ENCODE measurements around the gene PCDHGA5. TPM values are rescaled to one million over a fixed set of nuclear protein-coding genes. Genes with fewer than 3 reads are reported as not detected.
"Not testable (repeated sequence)": the region's sequence is repeated elsewhere in the genome, so short reads cannot be mapped to it uniquely, and the experiment has no call there.

Gene PCDHGA5
- polyA plus RNA-seq, 1 donor = 1.5 TPM

DNA sequence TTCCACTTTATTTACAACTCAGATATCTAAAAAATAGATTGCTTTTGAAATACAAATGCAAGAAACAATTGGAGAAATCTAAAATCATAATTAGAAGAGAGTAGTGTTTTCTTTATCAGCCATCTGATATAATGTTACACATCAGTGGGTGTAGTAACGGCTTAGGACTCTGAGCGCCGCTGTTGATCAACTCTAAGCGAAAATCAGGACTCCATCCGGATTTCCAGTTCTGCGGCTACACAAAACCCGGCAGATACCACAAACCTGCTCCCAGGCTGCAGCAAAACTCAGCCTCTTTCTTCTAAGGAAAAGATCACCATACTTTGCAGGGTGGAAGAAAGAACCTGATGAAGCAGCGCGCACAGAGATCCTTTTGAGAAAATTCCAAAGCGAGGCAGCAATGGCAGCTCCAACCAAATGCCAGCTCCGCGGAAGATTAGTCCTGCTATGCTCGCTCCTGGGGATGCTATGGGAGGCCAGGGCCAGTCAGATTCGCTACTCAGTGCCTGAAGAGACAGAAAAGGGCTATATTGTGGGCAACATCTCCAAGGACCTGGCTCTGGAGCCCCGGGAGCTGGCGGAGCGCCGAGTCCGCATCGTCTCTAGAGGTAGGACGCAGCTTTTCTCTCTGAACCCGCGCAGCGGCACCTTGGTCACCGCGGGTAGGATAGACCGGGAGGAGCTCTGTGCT is 38.7 kb downstream of the PCDHGA5 start, which contains the start of gene PCDHGA9:
Gene PCDHGA9, plus strand, starts transcription at position 226 of the 691 bp plus-strand sequence. Its CDS starts 175 bp downstream, at position 401.
- Histone ChIP-seq H3K27me3 (ENCODE audit: control insufficient read depth, insufficient read depth, low read length) (peaks cover 53% of the 10 kb centered on the region), H3K4me1 (ENCODE audit: control insufficient read depth, insufficient read depth, low read length) (no peaks in the 10 kb centered on the region), H3K27ac (ENCODE audit: low read length) (no peak within 1 kb of the TSS), H3K36me3 (ENCODE audit: control insufficient read depth, insufficient read depth, low read length) (no peaks in the 10 kb centered on the region), H3K9me3 (ENCODE audit: control insufficient read depth, low read depth, low read length) (peaks cover 41% of the 10 kb centered on the region), H3K4me3 (ENCODE audit: low read length) (no peak within 1 kb of the TSS)
- WGBS (ENCODE audit: insufficient coverage, low lambda C conversion rate) = no CpG with 5 or more reads among the region's 27 CpGs
- no peak for DNase-seq

DNA sequence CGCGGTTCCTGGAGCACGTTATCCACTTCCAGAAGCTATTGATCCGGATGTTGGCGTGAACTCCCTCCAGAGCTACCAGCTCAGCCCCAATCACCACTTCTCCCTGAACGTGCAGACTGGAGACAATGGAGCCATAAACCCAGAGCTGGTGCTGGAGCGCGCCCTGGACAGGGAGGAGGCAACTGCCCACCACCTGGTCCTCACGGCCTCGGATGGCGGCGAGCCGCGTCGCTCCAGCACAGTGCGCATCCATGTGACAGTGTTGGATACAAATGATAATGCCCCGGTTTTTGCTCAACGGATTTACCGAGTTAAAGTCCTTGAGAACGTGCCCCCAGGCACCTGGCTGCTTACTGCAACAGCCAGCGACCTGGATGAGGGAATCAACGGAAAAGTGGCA is 39.4 kb downstream of the PCDHGA5 start:
- Histone ChIP-seq H3K9me3 (ENCODE audit: control insufficient read depth, low read depth, low read length) (peaks cover 44% of the 10 kb centered on the region), H3K4me1 (ENCODE audit: control insufficient read depth, insufficient read depth, low read length) (no peaks in the 10 kb centered on the region), H3K27me3 (ENCODE audit: control insufficient read depth, insufficient read depth, low read length) (peaks cover 57% of the 10 kb centered on the region), H3K36me3 (ENCODE audit: control insufficient read depth, insufficient read depth, low read length) (no peaks in the 10 kb centered on the region), H3K27ac (ENCODE audit: low read length) (no peak overlapping the region), H3K4me3 (ENCODE audit: low read length) (no peak overlapping the region)
- no CpG with 5 or more reads among the region's 22 CpGs for WGBS (ENCODE audit: insufficient coverage, low lambda C conversion rate)
- no peak for DNase-seq

DNA sequence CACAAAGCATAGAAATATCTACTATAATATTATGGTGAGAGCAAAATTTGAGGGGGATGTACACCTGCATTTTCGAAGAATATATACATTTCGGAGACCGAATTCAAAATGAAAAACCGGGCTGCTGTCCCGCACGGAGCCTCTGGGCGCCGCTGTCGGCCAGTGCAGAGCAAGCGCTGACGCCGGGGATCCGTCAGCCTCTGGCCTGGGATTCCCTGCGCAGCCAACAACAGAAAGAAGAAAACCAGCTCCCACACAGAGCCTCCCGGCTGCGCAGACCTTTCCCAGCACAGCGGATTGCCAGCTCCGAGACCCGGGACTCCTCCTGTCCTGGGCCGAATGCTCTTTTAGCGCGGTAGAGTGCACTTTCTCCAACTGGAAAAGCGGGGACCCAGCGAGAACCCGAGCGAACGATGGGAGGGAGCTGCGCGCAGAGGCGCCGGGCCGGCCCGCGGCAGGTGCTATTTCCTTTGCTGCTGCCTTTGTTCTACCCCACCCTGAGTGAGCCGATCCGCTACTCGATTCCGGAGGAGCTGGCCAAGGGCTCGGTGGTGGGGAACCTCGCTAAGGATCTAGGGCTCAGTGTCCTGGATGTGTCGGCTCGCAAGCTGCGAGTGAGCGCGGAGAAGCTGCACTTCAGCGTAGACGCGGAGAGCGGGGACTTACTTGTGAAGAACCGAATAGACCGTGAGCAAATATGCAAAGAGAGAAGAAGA is 44.0 kb downstream of the PCDHGA5 start, which contains the start of gene PCDHGB6:
Gene PCDHGB6, plus strand, starts transcription at position 232 of the 716 bp plus-strand sequence. Its CDS starts 182 bp downstream, at position 414.
- Histone ChIP-seq H3K4me3 (ENCODE audit: low read length) (peak within 1 kb of the TSS; percentile 27), H3K9me3 (ENCODE audit: control insufficient read depth, low read depth, low read length) (peaks cover 49% of the 10 kb centered on the region), H3K27me3 (ENCODE audit: control insufficient read depth, insufficient read depth, low read length) (peaks cover 65% of the 10 kb centered on the region)
- not testable (repeated sequence) for H3K4me1 ChIP-seq (ENCODE audit: control insufficient read depth, insufficient read depth, low read length); H3K27ac ChIP-seq (ENCODE audit: low read length); H3K36me3 ChIP-seq (ENCODE audit: control insufficient read depth, insufficient read depth, low read length)
- WGBS (ENCODE audit: insufficient coverage, low lambda C conversion rate) = 17% methylated on average over 1 of the region's 51 CpGs
- peak in 1 of 2 donors; percentile 52 for DNase-seq

DNA sequence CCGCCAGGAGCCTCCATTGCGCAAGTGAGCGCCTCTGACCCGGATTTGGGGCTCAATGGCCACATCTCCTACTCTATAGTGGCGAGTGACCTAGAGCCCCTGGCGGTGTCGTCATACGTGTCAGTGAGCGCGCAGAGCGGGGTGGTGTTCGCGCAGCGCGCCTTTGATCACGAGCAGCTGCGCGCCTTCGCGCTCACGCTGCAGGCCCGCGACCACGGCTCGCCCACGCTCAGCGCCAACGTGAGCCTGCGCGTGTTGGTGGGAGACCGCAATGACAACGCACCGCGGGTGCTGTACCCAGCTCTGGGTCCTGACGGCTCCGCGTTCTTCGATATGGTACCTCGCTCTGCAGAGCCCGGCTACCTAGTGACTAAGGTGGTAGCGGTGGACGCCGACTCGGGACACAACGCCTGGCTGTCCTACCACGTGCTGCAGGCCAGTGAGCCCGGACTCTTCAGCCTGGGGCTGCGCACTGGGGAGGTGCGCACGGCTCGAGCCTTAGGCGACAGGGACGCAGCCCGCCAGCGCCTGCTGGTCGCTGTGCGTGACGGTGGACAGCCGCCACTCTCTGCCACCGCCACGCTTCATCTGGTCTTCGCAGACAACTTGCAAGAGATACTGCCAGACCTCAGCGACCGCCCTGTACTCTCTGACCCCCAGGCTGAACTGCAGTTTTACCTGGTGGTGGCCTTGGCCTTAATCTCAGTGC is 45.8 kb downstream of the PCDHGA5 start:
- H3K36me3 ChIP-seq (ENCODE audit: control insufficient read depth, insufficient read depth, low read length) = no peaks in the 10 kb centered on the region
- no peak overlapping the region for H3K4me3 ChIP-seq (ENCODE audit: low read length)
- WGBS (ENCODE audit: insufficient coverage, low lambda C conversion rate) = no CpG with 5 or more reads among the region's 64 CpGs
- H3K9me3 ChIP-seq (ENCODE audit: control insufficient read depth, low read depth, low read length) = peaks cover 45% of the 10 kb centered on the region
- no peak overlapping the region for H3K27ac ChIP-seq (ENCODE audit: low read length)
- H3K4me1 ChIP-seq (ENCODE audit: control insufficient read depth, insufficient read depth, low read length) = no peaks in the 10 kb centered on the region
- no peak for DNase-seq
- H3K27me3 ChIP-seq (ENCODE audit: control insufficient read depth, insufficient read depth, low read length) = peaks cover 63% of the 10 kb centered on the region

DNA sequence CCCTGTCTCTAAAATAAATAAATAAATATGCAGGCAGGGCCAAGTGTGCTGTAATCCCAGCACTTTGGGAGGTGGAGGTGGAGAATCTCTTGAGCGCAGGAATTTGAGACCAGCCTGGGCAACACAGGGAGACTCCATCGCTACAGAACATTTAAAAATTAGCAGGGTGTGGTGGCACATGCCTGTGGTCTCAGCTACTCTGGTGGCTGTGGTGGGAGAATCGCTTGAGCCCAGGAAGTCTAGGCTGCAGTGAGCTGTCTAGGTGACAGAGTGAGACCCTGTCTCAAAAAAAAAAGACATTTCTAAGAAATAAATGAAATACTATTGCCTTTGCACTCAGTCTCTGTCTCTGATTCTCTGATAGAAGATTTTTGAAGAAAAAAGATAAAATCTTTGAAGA is 47.6 kb downstream of the PCDHGA5 start:
- no peak overlapping the region for H3K4me3 ChIP-seq (ENCODE audit: low read length)
- no peak overlapping the region for H3K27ac ChIP-seq (ENCODE audit: low read length)
- no peaks in the 10 kb centered on the region for H3K4me1 ChIP-seq (ENCODE audit: control insufficient read depth, insufficient read depth, low read length)
- H3K27me3 ChIP-seq (ENCODE audit: control insufficient read depth, insufficient read depth, low read length) = peaks cover 66% of the 10 kb centered on the region
- DNase-seq = no peak
- H3K9me3 ChIP-seq (ENCODE audit: control insufficient read depth, low read depth, low read length) = peaks cover 50% of the 10 kb centered on the region
- H3K36me3 ChIP-seq (ENCODE audit: control insufficient read depth, insufficient read depth, low read length) = no peaks in the 10 kb centered on the region
- WGBS (ENCODE audit: insufficient coverage, low lambda C conversion rate) = 70% methylated on average over 2 of the region's 3 CpGs

DNA sequence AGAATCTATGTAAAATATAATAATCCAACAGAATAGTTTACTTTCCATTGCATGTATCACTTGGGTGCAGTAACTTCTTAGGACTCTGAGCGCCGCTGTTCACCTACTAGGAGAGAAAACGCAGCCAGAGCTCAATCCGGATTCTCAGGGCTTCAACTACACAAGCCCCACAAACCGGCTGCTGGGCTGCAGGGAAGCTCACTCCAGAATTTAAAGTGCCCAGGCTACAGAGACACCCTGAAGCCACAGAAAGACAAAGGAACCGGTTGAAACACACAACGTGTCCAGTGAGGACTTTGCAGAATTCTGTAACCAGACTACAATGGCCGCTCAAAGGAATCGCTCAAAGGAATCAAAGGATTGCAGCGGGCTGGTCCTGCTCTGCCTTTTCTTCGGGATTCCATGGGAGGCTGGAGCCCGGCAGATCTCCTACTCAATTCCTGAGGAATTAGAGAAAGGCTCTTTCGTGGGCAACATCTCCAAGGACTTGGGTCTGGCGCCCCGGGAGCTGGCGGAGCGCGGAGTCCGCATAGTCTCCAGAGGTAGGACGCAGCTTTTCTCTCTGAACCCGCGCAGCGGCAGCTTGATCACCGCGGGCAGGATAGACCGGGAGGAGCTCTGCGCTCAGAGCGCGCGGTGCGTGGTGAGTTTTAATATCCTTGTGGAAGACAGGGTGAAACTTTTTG is 49.0 kb downstream of the PCDHGA5 start, which contains the start of gene PCDHGA10:
Gene PCDHGA10, plus strand, starts transcription at position 134 of the 686 bp plus-strand sequence. Its CDS starts 189 bp downstream, at position 323.
- H3K27me3 ChIP-seq (ENCODE audit: control insufficient read depth, insufficient read depth, low read length) = peaks cover 68% of the 10 kb centered on the region
- H3K9me3 ChIP-seq (ENCODE audit: control insufficient read depth, low read depth, low read length) = peaks cover 52% of the 10 kb centered on the region
- no peak within 1 kb of the TSS for H3K27ac ChIP-seq (ENCODE audit: low read length)
- H3K36me3 ChIP-seq (ENCODE audit: control insufficient read depth, insufficient read depth, low read length) = no peaks in the 10 kb centered on the region
- WGBS (ENCODE audit: insufficient coverage, low lambda C conversion rate) = no CpG with 5 or more reads among the region's 31 CpGs
- H3K4me1 ChIP-seq (ENCODE audit: control insufficient read depth, insufficient read depth, low read length) = no peaks in the 10 kb centered on the region
- peak in 1 of 2 donors; percentile 69 for DNase-seq
- H3K4me3 ChIP-seq (ENCODE audit: low read length) = peak within 1 kb of the TSS; percentile 51

DNA sequence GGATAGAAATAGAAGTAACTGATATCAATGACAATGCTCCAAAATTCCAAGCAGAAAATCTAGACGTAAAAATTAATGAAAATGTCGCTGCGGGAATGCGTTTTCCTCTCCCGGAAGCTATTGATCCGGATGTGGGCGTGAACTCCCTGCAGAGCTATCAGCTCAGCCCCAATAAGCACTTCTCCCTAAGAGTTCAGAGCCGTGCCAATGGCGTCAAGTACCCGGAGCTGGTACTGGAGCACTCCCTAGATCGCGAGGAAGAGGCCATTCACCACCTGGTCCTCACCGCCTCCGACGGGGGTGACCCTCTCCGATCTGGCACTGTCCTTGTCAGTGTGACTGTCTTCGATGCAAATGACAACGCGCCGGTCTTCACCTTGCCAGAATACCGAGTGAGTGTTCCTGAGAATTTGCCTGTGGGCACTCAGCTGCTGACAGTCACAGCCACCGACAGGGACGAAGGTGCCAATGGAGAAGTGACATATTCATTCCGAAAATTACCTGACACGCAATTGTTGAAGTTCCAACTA is 49.6 kb downstream of the PCDHGA5 start:
- DNase-seq = peak in 1 of 2 donors; percentile 22
- peaks cover 69% of the 10 kb centered on the region for H3K27me3 ChIP-seq (ENCODE audit: control insufficient read depth, insufficient read depth, low read length)

DNA sequence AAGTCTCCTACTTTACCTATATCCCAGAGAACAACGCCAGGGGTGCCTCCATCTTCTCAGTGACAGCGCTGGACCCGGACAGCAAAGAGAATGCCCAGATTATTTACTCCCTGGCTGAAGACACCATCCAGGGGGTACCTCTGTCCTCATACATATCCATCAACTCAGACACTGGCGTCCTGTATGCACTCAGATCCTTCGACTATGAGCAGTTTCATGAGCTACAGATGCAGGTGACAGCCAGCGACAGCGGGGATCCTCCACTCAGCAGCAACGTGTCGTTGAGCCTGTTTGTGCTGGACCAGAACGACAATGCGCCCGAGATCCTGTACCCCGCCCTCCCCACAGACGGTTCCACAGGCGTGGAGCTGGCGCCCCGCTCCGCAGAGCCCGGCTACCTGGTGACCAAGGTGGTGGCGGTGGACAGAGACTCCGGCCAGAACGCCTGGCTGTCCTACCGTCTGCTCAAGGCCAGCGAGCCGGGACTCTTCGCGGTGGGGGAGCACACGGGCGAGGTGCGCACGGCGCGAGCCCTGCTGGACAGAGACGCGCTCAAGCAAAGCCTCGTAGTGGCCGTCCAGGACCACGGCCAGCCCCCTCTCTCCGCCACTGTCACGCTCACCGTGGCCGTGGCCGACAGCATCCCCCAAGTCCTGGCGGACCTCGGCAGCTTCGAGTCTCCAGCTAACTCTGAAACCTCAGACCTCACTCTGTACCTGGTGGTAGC is 50.7 kb downstream of the PCDHGA5 start:
- not testable (repeated sequence) for DNase-seq; H3K4me1 ChIP-seq (ENCODE audit: control insufficient read depth, insufficient read depth, low read length); H3K27ac ChIP-seq (ENCODE audit: low read length); H3K4me3 ChIP-seq (ENCODE audit: low read length); H3K36me3 ChIP-seq (ENCODE audit: control insufficient read depth, insufficient read depth, low read length)
- no CpG with 5 or more reads among the region's 46 CpGs for WGBS (ENCODE audit: insufficient coverage, low lambda C conversion rate)
- Histone ChIP-seq H3K9me3 (ENCODE audit: control insufficient read depth, low read depth, low read length) (peaks cover 51% of the 10 kb centered on the region), H3K27me3 (ENCODE audit: control insufficient read depth, insufficient read depth, low read length) (peaks cover 69% of the 10 kb centered on the region)

More for the DNA sequence above, 49.6 kb downstream of the PCDHGA5 start:
- Histone ChIP-seq H3K9me3 (ENCODE audit: control insufficient read depth, low read depth, low read length) (peaks cover 52% of the 10 kb centered on the region), H3K27ac (ENCODE audit: low read length) (no peak overlapping the region), H3K4me3 (ENCODE audit: low read length) (peak overlapping the region; percentile 51), H3K4me1 (ENCODE audit: control insufficient read depth, insufficient read depth, low read length) (no peaks in the 10 kb centered on the region), H3K36me3 (ENCODE audit: control insufficient read depth, insufficient read depth, low read length) (no peaks in the 10 kb centered on the region)
- no CpG with 5 or more reads among the region's 25 CpGs for WGBS (ENCODE audit: insufficient coverage, low lambda C conversion rate)

DNA sequence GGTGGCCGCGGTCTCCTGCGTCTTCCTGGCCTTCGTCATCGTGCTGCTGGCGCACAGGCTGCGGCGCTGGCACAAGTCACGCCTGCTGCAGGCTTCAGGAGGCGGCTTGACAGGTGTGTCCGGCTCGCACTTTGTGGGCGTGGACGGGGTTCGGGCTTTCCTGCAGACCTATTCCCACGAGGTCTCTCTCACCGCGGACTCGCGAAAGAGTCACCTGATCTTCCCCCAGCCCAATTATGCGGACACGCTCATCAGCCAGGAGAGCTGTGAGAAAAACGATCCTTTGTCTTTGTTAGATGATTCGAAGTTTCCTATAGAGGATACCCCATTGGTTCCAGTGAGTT is 51.3 kb downstream of the PCDHGA5 start:
- not testable (repeated sequence) for H3K4me3 ChIP-seq (ENCODE audit: low read length); H3K4me1 ChIP-seq (ENCODE audit: control insufficient read depth, insufficient read depth, low read length); H3K27ac ChIP-seq (ENCODE audit: low read length); H3K36me3 ChIP-seq (ENCODE audit: control insufficient read depth, insufficient read depth, low read length); DNase-seq
- Histone ChIP-seq H3K9me3 (ENCODE audit: control insufficient read depth, low read depth, low read length) (peaks cover 51% of the 10 kb centered on the region), H3K27me3 (ENCODE audit: control insufficient read depth, insufficient read depth, low read length) (peaks cover 67% of the 10 kb centered on the region)
- 17% methylated on average over 1 of the region's 24 CpGs for WGBS (ENCODE audit: insufficient coverage, low lambda C conversion rate)

Measured in large intestine (tissue), 3 donors.